ENCODE measurements around the gene DEDD. TPM values are rescaled to one million over a fixed set of nuclear protein-coding genes. Genes with fewer than 3 reads are reported as not detected.

The DEDD gene
- total RNA-seq, 1 experiment from 2014 or later, result 28.2 TPM

DNA sequence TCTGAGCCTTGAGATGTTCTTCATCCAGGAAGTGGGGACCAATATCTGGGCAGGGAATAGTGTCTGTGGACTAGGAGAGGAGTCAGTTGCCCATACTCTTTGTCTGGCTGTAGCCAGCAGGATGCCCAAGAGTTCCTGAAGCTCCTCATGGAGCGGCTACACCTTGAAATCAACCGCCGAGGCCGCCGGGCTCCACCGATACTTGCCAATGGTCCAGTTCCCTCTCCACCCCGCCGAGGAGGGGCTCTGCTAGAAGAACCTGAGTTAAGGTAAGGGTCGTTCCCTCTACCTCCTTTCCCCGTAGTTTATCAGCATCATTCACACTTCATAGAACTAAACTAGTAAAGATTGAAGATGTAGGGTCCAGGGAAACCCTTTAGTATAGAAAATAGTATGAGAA is 30.3 kb upstream of the DEDD start:
- DNase-seq (ENCODE audit: low spot score), result no peak

DNA sequence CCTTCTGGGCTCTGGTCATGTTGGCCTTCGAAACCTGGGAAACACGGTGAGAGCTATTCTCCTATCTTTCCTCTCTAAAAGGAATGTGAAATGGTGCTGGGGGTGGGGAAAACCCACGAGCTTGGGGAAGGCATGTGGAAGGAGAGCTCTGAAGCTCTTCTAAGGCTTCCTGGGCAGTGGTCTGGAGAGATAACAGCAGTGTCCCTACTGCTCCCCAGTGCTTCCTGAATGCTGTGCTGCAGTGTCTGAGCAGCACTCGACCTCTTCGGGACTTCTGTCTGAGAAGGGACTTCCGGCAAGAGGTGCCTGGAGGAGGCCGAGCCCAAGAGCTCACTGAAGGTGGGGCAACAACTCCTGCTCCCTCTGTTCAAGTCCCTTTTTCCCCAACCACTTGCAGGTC is 29.6 kb upstream of the DEDD start:
- no peak for DNase-seq (ENCODE audit: low spot score)

DNA sequence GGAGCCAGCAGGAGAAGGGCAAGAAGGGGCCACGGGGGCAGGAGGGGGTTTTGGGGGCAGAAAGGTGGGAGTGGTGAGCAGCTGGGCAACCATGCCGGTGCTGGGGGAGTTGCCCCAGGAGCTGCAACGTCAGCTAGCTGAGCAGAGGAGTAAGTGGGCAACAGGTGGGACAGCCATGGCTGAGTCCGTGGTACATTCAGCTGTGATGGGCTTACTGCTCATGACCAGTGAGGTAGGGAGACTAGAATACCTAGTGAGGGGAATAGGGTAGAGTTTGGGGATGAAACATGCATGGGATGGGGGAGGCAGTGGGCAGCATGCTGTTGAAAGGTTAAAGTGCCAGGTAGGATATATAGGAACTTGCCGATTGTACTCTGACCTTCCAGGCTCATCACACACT is 29.2 kb upstream of the DEDD start:
- no peak for DNase-seq (ENCODE audit: low spot score)

DNA sequence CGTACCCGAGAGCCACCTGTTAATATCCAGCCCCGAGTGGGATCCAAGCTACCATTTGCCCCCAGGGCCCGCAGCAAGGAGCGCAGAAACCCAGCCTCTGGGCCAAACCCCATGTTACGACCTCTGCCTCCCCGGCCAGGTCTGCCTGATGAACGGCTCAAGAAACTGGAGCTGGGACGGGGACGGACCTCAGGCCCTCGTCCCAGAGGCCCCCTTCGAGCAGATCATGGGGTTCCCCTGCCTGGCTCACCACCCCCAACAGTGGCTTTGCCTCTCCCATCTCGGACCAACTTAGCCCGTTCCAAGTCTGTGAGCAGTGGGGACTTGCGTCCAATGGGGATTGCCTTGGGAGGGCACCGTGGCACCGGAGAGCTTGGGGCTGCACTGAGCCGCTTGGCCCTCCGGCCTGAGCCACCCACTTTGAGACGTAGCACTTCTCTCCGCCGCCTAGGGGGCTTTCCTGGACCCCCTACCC is 28.2 kb upstream of the DEDD start:
- no peak for DNase-seq (ENCODE audit: low spot score)

DNA sequence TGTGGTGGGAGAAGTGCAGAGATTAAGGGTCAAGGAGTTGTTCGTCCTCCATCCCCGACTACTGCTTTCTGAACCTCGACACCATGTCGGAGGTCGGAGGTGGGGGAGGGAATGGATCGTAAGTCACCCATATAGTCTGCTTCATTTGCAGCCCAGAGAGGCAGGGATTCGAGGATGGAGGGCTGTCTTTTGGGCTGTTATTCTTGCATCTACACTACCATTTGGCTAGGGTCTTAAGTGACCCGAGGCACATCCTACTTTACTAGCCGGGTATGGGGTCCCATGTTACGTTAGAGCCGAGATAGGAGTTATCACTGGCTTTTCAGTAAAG is 27.4 kb upstream of the DEDD start:
- no peak for DNase-seq (ENCODE audit: low spot score)

DNA sequence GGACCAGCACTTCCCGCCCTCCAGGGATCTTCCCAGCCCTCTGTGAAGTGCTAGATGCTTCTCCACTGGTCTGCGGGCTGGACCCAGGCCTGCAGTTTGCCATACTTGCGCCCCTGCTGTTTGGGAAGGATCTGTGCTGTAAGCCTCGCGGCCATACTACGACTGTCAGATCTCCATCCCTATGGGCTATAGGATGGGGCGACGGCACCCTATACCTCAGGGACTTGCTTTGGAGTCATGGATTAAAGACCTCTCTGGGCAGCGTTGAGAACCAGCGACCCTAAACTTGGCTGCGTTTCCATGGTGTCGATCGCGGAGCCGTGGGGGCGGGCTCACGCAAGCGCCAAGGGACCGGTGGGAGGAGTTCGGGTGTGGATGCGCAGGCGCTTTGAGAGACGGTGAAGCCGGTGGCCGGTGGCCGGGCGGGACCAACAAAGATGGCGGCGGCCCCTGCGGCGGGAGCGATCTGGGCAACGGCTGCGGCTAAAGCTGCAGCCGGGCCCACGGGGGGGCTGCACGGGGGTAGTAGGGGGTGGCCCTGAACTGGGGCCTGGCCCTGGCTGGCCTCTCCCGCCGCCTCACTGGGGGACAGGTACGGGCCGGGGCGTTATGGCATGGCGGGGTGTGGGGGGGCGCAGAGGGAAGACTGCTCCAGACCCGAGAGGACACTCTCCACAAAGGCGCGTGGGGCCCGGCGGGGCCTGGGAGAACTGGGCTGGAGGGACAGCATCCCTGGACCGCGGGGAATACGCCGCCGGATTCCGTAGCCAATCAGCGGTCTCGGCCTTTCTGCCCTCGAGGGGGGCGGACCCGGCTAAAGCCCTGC is 26.8 kb upstream of the DEDD start, which contains the start of gene USP21:
TSS of gene USP21 (plus strand) at position 414 of the 826 bp plus-strand sequence. CDS start 1,141 bp downstream, outside the sequence.
- DNase-seq (ENCODE audit: low spot score), result peak; percentile 81

DNA sequence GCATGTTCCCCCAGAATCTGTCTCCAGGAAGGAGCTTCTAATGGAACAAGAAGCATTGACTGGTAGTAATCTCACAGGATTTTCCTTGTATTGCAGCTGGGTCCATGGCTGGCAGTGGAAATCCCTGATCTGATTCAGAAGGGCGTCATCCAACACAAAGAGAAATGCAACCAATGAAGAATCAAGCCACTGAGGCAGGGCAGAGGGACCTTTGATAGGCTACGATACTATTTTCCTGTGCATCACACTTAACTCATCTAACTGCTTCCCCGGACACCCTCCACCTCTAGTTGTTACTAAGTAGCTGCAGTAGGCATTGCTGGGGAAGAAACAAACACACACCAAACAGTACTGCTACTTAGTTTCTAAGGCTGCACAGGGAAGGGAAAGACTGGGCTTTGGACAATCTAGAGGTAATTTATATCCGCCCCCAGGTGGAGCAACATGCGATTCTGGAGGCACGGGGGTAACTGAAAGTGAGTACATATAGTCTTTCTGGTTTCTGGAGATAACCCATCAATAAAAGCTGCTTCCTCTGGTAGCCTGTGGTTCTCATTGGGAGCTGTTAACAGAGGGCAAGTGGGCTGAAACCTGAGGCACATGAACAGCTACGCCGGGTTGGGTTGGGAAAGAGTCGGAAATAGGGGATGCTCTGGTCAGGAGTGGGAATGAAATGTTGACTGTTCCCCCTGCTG is 26.0 kb upstream of the DEDD start:
- DNase-seq (ENCODE audit: low spot score), result no peak

DNA sequence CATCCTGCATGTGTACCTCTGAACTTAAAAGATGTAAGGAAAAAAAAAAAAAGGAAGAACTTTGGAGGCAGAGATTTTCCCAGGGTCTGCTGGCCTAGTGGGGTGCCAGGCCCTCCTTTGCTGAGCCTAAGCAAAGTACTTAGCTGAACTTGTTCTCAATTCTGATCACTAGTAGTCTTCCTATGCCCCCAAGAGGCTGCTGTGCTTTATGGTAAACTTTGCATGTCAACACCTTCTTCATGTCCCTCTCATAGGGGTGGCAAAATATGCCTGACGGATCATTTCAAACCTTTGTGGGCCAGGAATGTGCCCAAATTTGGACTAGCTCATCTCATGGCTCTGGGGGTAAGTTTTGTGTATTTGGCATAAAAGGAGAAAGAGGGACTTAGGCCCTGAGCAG is 25.4 kb upstream of the DEDD start:
- no peak for DNase-seq (ENCODE audit: low spot score)

DNA sequence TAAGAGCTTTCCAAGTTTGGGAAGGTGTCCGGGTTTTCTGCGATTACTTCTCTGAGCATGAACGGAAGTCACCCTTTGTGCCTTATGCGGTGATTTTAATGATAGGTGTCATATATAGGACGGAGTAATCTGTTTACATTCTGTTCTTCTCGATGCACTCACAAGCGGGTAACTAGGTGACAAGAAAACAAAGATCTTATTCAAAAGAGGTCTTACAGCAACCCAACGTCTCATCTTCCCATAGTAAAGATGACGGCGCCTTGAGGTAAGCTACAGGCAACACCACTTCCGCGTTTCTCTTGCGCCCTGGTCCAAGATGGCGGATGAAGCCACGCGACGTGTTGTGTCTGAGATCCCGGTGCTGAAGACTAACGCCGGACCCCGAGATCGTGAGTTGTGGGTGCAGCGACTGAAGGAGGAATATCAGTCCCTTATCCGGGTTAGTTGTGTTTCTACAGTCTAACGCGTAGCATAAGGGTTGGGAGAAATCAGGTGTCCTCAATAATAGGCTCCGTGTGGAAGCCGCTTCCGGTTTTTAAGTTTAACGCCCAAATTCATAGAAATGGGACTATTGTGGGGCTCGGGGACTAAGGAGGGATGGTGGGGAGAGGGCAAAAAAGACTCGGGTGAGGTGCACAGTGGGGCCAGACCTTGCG is 21.3 kb upstream of the DEDD start, which contains the start of gene UFC1:
TSS of gene UFC1 (plus strand) at position 297 of the 656 bp plus-strand sequence. CDS start at position 317, 20 bp downstream.
- DNase-seq (ENCODE audit: low spot score), result peak; percentile 89

DNA sequence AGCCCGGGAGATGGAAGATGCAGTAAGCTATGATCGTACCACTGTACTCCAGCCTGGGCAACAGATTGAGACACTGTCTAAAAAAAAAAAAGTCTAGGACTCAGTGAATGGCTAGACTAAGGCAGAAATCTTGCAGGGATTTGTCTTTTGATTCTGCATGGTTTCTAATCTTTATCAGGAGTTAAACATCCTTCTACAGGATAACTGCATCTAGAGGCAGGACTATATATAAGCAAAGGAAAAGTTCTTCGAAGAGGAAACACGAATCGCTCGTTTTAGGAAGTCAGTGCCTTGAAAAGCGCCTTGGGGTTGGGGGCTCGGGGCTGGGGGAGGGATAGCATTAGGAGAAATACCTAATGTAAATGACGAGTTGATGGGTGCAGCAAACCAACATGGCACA is 20.7 kb upstream of the DEDD start:
- no peak for DNase-seq (ENCODE audit: low spot score)

DNA sequence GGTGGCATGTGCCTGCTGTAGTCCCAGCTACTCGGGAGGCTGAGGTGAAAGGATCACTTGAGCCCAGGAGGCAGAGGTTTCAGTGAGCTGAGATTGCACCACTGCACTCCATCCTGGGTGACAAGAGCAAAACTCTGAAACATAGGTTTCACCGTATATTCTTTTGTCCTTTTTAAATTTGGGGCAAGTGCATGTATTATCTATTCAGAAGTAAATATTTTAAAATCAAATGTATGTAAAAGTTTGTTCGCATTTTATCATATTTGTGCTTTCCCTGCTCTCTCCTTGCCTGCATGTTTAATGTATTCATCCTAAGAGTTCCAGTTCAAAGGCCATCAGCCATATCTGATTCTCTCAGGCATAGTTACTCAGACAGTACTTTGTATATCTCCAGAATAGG is 13.4 kb upstream of the DEDD start:
- DNase-seq (ENCODE audit: low spot score), result no peak

DNA sequence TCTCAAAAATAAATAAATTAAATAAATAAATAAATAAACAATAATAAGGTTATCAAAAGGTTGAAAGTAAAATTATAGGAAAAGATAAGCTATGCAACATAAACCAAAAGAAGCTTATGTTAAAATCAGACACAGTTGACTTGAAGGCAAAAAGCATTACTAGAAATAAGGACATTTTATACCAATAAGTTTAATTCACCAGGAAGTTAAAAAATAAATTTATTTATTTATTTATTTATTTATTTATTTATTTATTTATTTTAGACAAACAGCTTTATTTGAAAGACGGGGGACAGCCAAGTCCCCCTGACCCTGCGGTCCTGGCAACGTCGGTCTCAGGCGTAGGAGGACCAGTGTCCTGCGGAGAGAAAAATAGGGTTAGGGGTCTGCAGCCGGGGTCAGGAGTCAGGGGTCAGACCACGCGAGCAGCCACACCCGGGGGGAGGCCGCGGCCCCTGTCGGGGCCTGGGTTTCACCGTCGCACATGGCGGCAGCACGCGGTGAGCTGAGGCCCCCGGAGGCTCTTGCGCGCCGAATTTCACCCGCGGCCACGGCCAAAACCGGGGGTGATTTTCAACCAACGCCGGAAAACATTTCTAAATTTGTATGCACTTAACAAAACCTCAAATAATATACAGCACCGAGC is 8.4 kb upstream of the DEDD start:
- no peak for DNase-seq (ENCODE audit: low spot score)

DNA sequence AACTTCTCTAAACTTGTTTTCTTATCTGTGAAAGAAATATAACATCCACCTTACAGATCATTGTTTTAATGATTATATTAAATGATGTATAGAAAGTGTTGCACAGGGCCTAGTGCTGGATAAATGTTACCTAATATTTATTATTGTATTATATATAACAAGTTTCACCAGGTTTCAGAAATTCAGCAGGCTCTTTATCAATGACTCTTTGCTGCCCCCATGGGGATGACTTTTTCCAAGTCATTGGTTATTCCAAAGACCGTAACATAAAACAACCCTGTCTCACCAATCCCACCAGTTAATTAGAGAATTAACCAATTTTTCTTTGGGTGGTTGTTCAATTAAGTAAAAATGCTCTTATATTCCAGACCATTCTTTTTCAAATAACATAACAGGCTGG is 7.3 kb upstream of the DEDD start:
- DNase-seq (ENCODE audit: low spot score), result no peak

DNA sequence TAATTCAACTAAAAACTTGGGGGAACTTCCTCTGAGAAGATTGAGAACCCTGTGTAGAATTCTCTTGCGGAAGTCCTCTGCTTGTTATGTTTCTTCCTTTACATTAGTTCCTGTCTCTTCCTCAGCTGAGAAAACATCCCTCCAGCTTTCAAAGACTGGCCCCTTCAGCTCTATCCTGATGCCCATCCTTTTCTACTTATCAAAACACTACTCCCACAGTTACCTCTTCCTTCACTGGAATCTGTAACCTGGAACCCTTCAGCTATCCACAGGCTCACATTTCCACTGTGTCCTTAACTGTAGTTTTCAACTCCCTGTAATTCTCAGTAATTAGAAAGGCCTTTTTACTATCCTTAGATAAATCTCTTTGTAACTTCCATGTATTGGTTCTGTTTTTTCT is 6.0 kb upstream of the DEDD start:
- DNase-seq (ENCODE audit: low spot score), result no peak

DNA sequence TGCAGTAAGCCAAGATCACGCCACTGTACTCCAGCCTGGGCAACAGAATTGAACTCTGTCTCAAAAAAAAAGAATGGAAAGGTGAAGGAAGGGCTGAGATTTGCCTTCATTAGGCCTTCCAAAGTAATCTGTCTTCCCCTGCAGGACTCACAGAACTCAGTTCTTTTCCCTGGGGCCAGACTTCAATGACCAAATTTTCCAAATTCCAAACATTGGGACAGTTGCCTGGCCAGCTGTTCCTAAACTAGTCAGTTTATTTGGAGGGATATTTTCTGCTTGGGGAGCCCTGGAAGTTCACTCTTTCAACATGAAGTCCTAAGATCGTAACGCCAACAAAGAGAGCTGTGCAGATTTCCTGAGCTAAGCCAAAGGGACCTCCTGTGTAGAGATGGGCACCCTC is 5.4 kb upstream of the DEDD start:
- no peak for DNase-seq (ENCODE audit: low spot score)

DNA sequence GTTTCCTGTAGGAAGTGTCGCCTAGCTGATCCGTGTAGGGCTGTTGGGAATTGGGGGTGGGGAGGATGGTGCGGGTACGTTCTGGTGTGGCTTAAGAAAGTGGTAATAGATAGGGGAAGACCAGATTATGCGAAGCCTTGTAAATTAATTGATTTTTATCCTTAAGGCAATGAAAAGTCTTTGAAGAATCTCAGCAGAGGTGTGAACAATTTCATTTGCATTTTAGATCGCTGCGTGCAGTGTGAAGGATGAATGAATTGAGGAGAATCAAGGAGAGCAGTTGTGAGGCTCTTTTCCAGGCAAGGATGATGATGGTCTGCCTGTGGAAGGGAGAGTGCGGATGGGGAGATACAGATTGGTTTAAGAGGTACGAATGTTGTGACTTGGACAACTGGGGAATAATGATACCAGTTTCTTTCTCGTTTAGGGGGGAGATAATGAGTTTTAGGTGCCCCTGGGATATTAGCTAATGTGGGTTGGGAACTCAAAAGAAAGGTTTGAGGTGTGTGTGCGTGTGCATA is 813 bp upstream of the DEDD start:
- DNase-seq (ENCODE audit: low spot score), result no peak

DNA sequence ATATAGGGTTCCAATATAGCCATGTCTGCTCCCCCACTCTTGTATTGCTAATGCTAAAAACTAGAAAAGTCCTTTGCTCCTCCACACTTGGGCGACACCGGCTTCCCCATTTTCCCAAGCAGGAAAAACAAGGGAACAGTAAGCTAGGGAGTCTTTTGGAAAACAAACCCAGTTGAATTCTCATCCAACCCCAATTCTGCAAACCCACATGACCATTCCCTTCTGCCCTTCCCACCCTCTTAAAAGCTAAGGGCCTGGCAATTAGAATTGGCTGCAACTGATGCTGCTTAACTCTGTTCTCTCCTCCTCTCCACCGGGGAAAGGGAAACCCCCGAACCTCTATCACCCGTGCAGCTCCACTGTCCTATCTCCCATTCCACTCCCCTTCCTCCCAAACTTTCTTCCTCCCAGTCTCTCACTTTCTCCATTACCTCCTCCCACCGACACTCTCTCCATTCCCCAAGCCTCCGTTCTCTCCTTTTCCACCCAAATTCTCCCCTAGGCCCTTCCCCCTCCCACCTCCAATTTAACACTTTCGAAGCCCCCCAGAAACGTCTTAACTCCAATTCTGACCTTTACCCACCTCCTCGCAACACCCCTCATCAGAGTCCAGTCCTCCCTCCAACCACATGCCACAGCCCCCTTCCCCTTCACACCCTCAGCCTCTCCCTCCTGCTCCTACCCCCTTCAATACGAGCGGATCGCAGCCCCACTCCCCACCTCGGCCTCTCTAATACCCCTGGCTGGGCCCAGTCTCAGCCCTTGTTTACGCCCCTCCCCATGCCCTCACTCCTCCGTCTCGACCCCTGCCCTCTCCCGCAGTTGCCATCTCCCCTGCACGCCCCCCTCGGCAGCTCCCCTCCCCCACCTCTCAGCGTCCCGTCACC is 701 bp downstream of the DEDD start:
- no peak for DNase-seq (ENCODE audit: low spot score)

DNA sequence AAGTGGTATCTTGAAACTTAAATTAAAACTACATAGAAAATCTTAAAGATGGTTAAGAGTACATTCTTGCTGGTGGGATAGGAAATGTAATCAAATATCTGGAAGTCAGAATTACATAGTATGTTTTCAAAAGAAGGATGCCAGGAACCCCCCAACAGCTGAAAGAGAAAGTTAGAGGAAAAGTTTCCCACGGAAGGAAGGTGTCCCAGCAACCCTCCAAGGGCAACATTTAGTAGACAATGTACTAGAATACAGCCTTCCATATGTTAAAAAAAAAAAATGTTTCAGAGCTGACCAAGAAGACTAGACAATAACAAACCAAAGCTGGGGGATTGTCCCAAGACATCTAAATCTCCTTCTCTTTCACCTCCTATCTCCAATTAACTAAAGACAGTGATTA is 2.2 kb downstream of the DEDD start:
- DNase-seq (ENCODE audit: low spot score), result no peak

DNA sequence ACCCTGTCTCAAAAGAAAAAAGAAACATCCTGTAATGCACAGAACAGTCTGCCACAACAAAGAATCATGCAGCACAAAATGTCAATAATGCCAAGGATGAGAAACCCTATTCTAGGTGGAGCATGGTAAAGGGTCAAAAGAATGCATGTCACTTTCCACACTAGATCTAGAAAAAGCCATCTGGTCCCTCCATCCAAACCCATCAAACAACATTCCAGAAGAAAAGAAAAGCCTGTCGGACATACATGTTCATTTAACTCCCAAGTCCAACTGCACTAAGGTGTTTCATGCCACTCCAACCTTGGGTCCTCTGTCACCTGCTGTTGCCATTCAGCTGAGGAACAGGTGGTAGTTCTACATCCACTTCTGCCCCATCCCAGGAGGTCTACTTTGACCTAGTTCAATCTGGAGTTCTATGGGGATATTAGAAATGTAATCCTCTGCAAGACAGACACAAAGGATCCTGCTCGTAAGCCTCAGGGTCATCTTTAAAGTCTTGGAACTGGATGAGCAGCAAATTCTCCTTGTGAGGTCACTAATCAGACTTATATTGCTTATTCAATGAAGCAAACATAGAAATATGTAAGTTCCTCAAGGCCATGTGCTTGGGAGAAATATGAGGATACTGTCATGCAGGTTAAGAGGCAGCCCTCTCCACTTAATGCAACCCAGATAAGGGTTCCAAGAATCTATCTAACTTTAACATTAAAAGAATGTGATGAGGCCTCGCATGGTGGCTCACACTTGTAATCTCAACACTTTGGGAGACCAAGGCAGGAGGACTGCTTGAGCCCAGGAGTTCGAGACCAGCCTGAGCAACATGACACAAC is 3.7 kb downstream of the DEDD start:
- no peak for DNase-seq (ENCODE audit: low spot score)

DNA sequence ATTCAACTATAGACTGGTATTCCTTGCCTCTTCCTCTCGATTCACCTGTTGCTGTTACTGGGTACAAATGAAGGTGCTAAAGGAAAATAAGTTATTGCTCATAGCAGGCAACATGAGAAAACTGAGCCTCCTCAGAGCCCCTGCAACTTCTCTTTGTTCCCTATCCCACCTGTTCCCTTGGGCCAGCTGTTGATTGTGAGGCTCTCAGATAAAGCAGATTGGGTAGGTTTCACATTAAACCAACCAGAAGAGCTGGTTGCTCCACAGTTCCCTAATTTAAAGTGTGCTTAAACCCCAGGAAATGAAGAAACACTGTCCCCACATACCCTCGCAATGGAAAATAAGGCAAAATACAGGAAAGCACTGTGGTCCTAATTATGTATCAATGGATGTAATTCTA is 4.8 kb downstream of the DEDD start:
- no peak for DNase-seq (ENCODE audit: low spot score)

Measured in H4 (cell line).